Heart right ventricle (tissue), 16 donors: ENCODE results near the gene LGALS7B. TPM values are rescaled to one million over a fixed set of nuclear protein-coding genes. Genes with fewer than 3 reads are reported as not detected.
"Not testable (repeated sequence)": the region's sequence is repeated elsewhere in the genome, so short reads cannot be mapped to it uniquely, and the experiment has no call there.

Experiments
- ATAC-seq, 8 donors: fragments of 200-7000 bp; cut with Tn5 transposase; one replicate each; pipeline ENCODE4 v1.9.1; 2020; ENCODE audit warnings: mild to moderate bottlenecking in 8 of 8, moderate library complexity in 8 of 8, moderate number of reproducible peaks in 1 of 8
- DNase-seq, 2 donors: peaks; one replicate each; pipeline ENCODE4 v3.0.0-alpha.2; 2020
- H3K27ac ChIP-seq, 10 donors: fragments of 200-600 bp; sonication (generic) in 2 of 10; one replicate each; pipeline versions ENCODE4 v1.5.0 to v1.8.0; 2020 to 2022; ENCODE audit warnings: mild to moderate bottlenecking in 3 of 10
- H3K27me3 ChIP-seq, 7 donors: fragments of 200-600 bp; one replicate each; pipeline ENCODE4 v1.8.0; 2021 to 2022; ENCODE audit warnings: mild to moderate bottlenecking in 2 of 7
- H3K36me3 ChIP-seq, 9 donors: fragments of 200-600 bp; sonication (generic) in 1 of 9; one replicate each; pipeline versions ENCODE4 v1.5.0 to v1.8.0; 2020 to 2022; ENCODE audit warnings: mild to moderate bottlenecking in 2 of 9
- H3K4me1 ChIP-seq, 9 donors: fragments of 200-600 bp; sonication (generic) in 1 of 9; one replicate each; pipeline versions ENCODE4 v1.5.0 to v1.8.0; 2020 to 2022; ENCODE audit warnings: mild to moderate bottlenecking in 4 of 9
- H3K4me3 ChIP-seq, 10 donors: fragments of 200-600 bp; sonication (generic) in 2 of 10; one replicate each; pipeline versions ENCODE4 v1.5.0 to v1.8.0; 2020 to 2022; ENCODE audit warnings: mild to moderate bottlenecking in 7 of 10, moderate library complexity in 2 of 10
- H3K9me3 ChIP-seq, 11 donors: fragments of 200-600 bp in 10 of 11; sonication (generic) in 2 of 11; one replicate each; pipeline versions ENCODE4 v1.5.0 to v1.8.0; 2013 to 2022; ENCODE audit warnings: mild to moderate bottlenecking in 2 of 11, control low read depth in 1 of 11, moderate library complexity in 1 of 11
- CTCF ChIP-seq, 9 donors: fragments of 200-600 bp; sonication (generic) in 2 of 9; IDR thresholded peaks; one replicate each; pipeline versions ENCODE4 v1.5.0 to v1.8.0; 2021 to 2022; ENCODE audit warnings: antibody characterized with exemption in 9 of 9, mild to moderate bottlenecking in 5 of 9, moderate library complexity in 1 of 9
- WGBS, 2 donors: extraction: QIAGEN DNeasy Blood & Tissue Kit; methylation state at CpG; one replicate each; pipeline ENCODE4 v1.1.7; 2013; ENCODE audit warnings: inconsistent platforms in 1 of 2; 5-methylcytosine and 5-hydroxymethylcytosine counted together
- intact Hi-C, 10 donors: fragments of 100-400 bp; cut with DNase I; formaldehyde crosslinking; loops; one replicate each; pipeline versions ENCODE4 v1.11.1 to v1.14.2; 2022
- polyA plus RNA-seq, 2 donors: library from polyadenylated mRNA; stranded (reverse); fragments of 200-250 nt; gene quantifications; one replicate each; pipeline ENCODE4 v1.2.3, GENCODE V29; 2013
- total RNA-seq, 10 donors: library from RNA; stranded (reverse); fragmentation: NEBNext Ultra II Directional in 3 of 10; extraction: Animal tissue kit (Norgen Biotek cat#: 25700) in 3 of 10; gene quantifications; one replicate each; pipeline versions ENCODE4 v1.2.1 to v1.2.4, GENCODE V29; 2021 to 2023
- donor health status: Arrhythmogenic right ventricular cardiomyopathy.
- donor health status: ischemic (EF 13 %, LVEDD 7.1; RV severe dilation, severe dysfunction).
- donor health status: healthy with polysubstance abuse.
- donor health status: DM: no; HTN: yes; CAD: no.
- donor health status: DM: no; HTN: no; CAD: no.
- donor health status: ischemic (EF 25% LVEDD 6.9; RV normal size, moderate dysfunction).
- donor health status: ischemic (EF 25% LVEDD 5.7; RV mildly dilated, moderate dysfunction).
- donor health status: healthy.
- donor health status: DM: yes; HTN: yes; CAD: no.
- donor health status: Ischemic cardiomyopathy.
- donor health status: ischemic (EF 35%, LVEDD 5.7; RV mildly dilated, moderate dysfunction).
- donor health status: nonischemic (EF 11% LVEDD 7.7; RV severe dilation, severe dysfunction).
- donor health status: DM: yes; HTN: yes; CAD: no.
- donor health status: PGD.
- donor health status: ischemic (EF 29% LVEDD 5.4; RV normal size, mild dysfunction).
- donor health status: nonischemic (EF 23%, LVEDD 6.1; RV moderate dilation, normal function).

The LGALS7B gene
- total and polyA plus RNA-seq, 12 donors, result 0.19 to 0.60 TPM; not detected in 10

GRCh38 chr19:38786572-38787265 is 2.3 kb upstream of the LGALS7B start:
- Histone ChIP-seq H3K4me3 (no peak overlapping the region), H3K9me3 (no peaks in the 10 kb centered on the region), H3K36me3 (no peaks in the 10 kb centered on the region), H3K4me1 (no peaks in the 10 kb centered on the region), H3K27me3 (peaks cover 0 to 3% (median 0%) of the 10 kb centered on the region in 7 donors), H3K27ac (no peak overlapping the region)
- no peak for TF ChIP-seq CTCF (IDR thresholded peaks at IDR 0.05)
- WGBS, 2 donors, result 76 to 78% methylated on average over 11 of the region's 11 CpGs
- DNase-seq (no peak), ATAC-seq (no peak)
- intact Hi-C loops, result no loop called here

GRCh38 chr19:38790507-38791403 is 1.8 kb downstream of the LGALS7B start:
- 56 to 64% methylated on average over 12 to 17 of the region's 49 CpGs for WGBS, 2 donors
- H3K4me1 ChIP-seq, result peaks cover 0 to 15% (median 7%) of the 10 kb centered on the region in 9 donors
- H3K36me3 ChIP-seq, DNase-seq, H3K27ac ChIP-seq, intact Hi-C loops, H3K9me3 ChIP-seq, H3K27me3 ChIP-seq: not testable (repeated sequence)
- peak in 4 of 8 donors; percentile 2 to 15 (median 8) for ATAC-seq
- H3K4me3 ChIP-seq, result peak overlapping the region in 4 of 10 donors; percentile 31 to 39 (median 38)

GRCh38 chr19:38791451-38792064 is 2.6 kb downstream of the LGALS7B start:
- Histone ChIP-seq H3K4me1 (peaks cover 0 to 15% (median 7%) of the 10 kb centered on the region in 9 donors), H3K4me3 (peak overlapping the region in 4 of 10 donors; percentile 31 to 39 (median 38))
- H3K27ac ChIP-seq, H3K9me3 ChIP-seq, intact Hi-C loops, H3K36me3 ChIP-seq, DNase-seq, H3K27me3 ChIP-seq: not testable (repeated sequence)
- WGBS, 2 donors, result no CpG with 5 or more reads among the region's 40 CpGs
- peak; percentile 87 to 94 (median 92) for ATAC-seq

GRCh38 chr19:38792250-38793111 is 3.5 kb downstream of the LGALS7B start:
- Histone ChIP-seq H3K4me3 (peak overlapping the region in 9 of 10 donors; percentile 7 to 47 (median 42)), H3K9me3 (no peaks in the 10 kb centered on the region)

More at GRCh38 chr19:38792250-38793111, 3.5 kb downstream of the LGALS7B start:
- intact Hi-C loops, result no loop called here
- H3K36me3 ChIP-seq, result no peaks in the 10 kb centered on the region
- DNase-seq (peak in 1 of 2 donors; percentile 67), ATAC-seq (peak; percentile 21 to 63 (median 46))
- no peaks in the 10 kb centered on the region for H3K27me3 ChIP-seq
- peaks cover 0 to 15% (median 7%) of the 10 kb centered on the region in 9 donors for H3K4me1 ChIP-seq
- WGBS, 2 donors, result 22 to 24% methylated on average over 63 of the region's 71 CpGs
- peak in 8 of 9 donors; percentile 15 to 53 (median 43) for TF ChIP-seq CTCF (IDR thresholded peaks at IDR 0.05)
- H3K27ac ChIP-seq, result peak overlapping the region in 4 of 10 donors; percentile 3 to 36 (median 12)
